Lung microvascular endothelial cell (primary cell): ENCODE data around the gene CALR. TPM values are rescaled to one million over a fixed set of nuclear protein-coding genes. Genes with fewer than 3 reads are reported as not detected.
"Not testable (repeated sequence)": the region's sequence is repeated elsewhere in the genome, so short reads cannot be mapped to it uniquely, and the experiment has no call there.

Source experiments
- DNase-seq, 2 donors: peaks; one replicate each; pipeline versions ENCODE4 v3.0.0 to v3.0.0-alpha.2; 2010; ENCODE audit warnings: low read depth in 2 of 2
- total RNA-seq: library from RNA; depleted of rRNA; stranded (reverse); fragments of >200 nt; gene quantifications from 2 replicates; pipeline ENCODE4 v1.2.1, GENCODE V29; 2014

CALR gene
- total RNA-seq, 1 donor from 2014 or later = 1,340 TPM

GRCh38 chr19:12952488-12953137, 14.2 kb downstream of the CALR start:
- DNase-seq = peak; percentile 88 to 90

DNA sequence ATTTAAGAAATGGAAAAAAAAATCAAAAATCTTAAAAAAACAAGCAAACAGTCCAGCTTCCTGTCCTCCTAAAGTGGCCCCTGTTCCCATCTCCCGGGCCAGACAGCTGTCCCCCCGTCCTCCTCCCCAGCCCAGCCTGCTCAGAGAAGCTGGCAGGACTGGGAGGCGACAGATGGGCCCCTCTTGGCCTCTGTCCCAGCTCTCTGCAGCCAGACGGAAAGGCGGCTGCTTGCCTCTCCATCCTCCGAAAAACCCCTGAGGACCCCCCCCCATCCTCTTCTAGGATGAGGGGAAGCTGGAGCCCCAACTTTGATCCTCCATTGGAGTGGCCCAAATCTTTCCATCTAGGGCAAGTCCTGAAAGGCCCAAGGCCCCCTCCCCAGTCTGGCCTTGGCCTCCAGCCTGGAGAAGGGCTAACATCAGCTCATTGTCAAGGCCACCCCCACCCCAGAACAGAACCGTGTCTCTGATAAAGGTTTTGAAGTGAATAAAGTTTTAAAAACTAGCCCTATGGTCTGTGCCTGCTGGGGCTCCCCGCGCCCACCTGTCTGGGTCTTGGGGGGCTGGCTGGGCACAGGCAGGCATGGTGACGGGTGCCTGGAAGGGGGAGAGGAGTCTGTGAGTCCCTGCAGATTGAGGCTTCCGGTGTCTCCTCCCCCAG, 14.9 kb downstream of the CALR start:
- peak in 1 of 2 donors; percentile 61 for DNase-seq

DNA sequence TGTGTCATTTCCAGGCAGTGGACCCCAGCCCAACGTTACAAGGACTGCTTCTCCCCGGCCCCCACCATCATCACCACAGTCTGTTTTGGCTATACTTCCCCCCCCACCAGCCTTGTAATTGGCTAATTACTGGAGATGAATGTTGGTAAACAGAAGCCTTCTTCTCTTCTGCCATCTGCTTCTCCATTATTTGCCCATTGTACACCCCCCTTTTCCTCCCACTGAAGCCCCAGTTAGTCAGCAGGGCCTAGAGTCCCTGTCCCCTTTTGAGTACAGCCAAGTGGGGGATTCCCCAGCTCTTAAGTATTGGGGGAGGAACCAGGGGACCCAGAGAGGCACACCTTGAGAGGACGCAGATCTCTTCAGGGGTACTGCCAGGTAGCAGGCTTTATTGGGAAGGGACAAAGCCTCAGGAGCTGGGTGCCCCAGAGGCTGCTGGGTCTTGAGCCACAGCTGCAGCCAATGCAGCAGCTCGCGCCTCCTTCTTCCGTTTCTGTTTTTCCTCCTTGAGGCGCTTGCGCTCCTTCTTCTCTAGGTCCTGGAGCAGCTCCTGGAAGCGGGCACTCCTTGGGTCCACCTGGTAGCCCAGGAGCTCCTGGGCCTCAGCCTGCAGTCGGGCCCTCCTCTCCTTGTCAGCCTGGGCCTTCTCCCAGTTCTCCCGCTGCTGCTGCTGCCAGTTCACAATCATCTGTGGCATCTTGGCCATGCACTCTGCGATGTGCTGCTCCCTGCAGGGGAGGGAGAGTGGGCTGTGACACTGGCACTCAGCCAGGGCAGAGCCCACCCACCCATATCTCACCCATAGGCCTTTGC, 15.6 kb downstream of the CALR start:
- no peak for DNase-seq

DNA sequence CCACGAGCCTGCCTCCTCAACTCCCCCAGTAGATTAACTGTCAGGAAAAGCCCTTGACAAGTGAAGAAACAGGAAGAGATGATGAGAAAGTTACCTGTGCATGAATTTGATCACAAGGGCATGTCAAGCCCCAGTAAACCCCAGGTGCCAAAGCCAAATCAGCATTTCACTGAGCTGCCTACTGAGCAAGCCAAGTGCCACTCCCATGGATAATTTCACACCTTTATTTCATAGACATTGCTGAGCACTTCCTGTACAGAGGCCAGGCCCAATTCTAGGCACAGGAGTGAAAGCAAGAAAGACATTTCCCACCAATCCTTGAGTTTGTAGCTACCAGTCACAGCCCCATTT, 16.2 kb downstream of the CALR start:
- DNase-seq = no peak

DNA sequence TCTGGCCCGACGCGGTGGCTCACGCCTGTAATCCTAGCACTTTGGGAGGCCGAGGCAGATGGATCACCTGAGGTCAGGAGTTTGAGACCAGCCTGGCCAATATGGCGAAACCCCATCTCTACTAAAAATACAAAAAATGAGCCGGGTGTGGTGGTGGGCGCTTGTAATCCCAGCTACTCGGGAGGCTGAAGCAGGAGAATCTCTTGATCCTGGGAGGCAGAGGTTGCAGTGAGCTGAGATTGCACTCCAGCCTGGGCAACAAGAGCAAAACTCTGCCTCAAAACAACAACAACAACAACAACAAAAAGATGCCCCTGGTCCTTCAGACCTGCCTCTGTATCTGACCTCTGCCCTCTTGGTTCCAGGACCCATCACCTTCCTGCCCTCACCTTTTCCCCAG, 17.2 kb downstream of the CALR start:
- DNase-seq = not testable (repeated sequence)

GRCh38 chr19:12955996-12956395, 17.6 kb downstream of the CALR start:
- DNase-seq = no peak

DNA sequence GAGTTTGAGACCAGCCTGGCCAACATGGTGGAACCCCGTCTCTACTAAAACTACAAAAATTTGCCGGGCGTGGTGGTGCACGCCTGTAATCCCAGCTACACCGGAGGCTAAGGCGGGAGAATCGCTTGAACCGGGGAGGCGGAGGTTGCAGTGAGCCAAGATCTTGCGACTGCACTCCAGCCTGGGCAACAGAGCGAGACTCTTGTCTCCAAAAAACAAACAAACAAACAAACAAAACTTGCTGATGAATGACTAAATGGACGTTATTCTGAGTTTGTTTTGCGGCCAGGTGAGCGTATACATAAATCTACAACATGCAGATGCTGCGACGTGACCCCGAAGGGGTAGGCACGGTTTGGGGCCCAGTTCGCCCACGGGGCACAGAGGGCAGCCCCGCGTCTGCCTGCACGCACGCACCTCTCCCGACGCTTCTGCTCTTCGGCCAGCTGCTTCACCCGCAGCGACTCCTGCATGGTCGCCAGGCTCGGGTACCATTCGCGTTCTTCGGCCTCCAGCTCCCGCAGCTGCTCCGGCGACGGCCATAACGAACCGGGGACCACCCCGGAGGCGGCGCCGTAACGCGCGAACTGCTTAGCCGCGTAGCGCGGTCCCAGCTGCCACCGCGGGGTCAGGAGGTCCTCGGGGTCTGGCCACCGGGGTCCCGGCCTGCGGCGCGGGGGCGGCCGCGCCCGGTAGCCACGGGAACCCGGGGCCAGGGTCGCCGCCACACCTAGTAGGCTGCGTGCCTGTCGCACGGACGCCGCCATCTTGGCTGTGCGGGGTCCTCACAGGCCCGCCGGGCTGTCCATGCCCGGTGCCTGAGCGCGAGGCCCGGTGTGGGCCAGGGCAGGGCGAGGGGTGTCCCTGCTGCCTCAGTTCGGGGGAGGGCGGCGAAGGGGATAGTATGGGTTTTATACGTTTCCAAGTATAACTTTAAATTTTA, 18.3 kb downstream of the CALR start, which contains the start of gene GADD45GIP1:
TSS of gene GADD45GIP1 (minus strand) at position 778 of the 943 bp plus-strand sequence. CDS start at position 767, 11 bp downstream.
- DNase-seq = peak; percentile 76 to 86

DNA sequence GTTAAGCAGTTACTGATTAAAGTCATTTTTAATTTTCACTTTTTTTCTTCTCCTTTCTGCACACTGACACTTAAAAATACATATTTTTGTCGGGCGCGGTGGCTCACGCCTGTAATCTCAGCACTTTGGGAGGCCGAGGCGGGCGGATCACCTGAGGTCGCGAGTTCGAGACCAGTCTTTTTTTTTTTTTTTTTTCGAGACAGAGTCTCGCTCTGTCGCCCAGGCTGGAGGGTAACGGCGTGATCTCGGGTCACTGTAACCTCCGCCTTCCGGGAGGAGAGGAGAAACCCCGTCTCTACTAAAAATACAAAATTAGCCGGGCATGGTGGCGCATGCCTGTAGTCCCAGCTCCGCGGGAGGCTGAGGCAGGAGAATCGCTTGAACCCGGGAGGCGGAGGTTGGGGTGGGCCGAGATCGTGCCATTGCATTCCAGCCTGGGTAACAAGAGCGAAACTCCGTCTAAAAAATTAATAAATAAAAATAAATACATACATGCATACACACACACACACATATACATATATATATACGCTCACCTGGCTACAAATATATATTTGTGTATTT, 19.1 kb downstream of the CALR start:
- DNase-seq = not testable (repeated sequence)

GRCh38 chr19:12959481-12959880, 21.1 kb downstream of the CALR start:
- DNase-seq = no peak

DNA sequence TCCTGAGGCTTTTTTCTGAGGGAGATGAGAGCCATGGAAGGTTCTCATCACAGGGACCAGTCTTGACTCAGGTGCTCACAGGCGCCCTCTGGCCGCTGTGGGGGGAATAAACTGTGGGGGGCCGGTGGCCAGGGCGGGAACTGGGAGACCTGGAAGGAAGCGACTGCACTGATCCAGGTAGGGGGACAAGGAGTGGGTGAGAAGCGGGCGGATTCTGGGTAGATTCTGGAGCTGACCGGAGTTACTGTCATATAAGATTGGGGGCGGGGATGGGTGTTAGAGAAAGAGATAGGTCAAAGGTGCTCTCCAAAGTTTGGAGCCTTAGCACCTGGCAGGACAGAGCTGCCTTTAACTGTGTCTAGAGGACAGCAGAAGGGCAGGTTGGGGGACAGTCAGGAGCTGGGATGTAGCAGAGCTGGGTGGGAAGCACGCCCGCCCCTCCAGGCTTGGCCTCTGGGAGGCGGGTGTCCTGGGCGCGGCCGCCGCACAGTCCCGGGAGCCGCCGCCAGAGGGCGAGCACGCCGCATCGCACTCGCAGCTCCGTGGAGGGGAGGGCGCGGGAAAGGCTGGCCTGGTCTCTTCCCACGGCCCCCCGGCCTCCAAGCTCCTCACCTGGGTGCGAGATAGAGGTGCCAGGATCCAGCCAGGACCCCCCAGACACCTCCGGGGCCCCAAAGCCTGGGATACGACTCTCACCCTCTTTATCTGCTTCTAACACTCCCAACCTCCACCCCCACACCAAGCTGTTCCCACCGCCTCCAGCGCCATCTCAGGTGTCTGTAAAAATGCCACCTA, 26.8 kb downstream of the CALR start:
- DNase-seq = peak; percentile 75 to 89

GRCh38 chr19:12965812-12966135, 27.4 kb downstream of the CALR start:
- DNase-seq = no peak

DNA sequence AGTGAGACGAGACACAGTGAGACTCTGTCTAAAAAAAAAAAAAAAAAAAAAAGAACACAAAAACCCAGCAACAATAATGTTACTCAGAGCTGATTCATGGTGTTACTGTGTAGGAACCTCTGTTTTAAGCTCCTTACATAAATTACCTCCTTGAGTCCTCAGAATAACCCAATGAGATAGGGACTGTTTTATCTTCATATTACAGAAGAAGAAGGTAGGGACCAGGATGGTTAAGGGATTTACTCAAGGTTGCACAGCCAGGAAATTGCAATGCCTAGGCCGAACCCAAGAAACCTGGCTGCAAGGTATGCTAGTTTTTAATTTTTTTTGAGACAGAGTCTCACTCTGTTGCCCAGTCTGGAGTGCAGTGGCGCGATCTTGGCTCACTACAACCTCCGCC, 29.5 kb downstream of the CALR start:
- DNase-seq = no peak

DNA sequence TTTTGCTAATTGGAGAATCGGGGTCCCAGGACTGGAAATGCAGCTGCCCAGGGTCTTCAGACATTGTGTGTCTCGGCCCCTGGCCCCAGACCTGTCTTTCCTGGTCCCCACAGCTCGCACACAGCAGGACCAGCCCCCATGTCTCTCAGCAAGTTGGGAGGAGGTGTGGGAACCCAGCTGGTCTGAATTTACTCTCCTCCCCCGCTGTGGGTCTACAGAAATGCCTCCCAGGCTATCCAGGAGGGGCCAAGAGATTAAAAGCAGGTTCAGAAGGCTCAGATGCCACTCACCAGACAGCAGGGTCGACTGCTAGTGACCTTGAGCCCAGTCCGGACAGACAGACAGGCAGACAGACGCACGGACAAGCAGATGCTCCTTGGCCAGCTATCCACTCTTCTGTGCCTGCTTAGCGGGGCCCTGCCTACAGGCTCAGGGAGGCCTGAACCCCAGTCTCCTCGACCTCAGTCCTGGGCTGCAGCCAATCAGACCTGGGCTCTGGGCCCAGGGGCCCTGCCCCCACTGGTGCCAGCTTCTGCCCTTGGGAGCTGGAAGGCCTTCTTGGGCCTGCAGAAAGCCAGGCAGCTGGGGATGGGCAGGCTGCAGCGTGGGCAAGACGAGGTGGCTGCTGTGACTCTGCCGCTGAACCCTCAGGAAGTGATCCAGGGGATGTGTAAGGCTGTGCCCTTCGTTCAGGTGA, 31.0 kb downstream of the CALR start, which contains the start of gene DAND5:
TSS of gene DAND5 (plus strand) at position 285 of the 697 bp plus-strand sequence. CDS start at position 370, 85 bp downstream.
- DNase-seq = no peak

DNA sequence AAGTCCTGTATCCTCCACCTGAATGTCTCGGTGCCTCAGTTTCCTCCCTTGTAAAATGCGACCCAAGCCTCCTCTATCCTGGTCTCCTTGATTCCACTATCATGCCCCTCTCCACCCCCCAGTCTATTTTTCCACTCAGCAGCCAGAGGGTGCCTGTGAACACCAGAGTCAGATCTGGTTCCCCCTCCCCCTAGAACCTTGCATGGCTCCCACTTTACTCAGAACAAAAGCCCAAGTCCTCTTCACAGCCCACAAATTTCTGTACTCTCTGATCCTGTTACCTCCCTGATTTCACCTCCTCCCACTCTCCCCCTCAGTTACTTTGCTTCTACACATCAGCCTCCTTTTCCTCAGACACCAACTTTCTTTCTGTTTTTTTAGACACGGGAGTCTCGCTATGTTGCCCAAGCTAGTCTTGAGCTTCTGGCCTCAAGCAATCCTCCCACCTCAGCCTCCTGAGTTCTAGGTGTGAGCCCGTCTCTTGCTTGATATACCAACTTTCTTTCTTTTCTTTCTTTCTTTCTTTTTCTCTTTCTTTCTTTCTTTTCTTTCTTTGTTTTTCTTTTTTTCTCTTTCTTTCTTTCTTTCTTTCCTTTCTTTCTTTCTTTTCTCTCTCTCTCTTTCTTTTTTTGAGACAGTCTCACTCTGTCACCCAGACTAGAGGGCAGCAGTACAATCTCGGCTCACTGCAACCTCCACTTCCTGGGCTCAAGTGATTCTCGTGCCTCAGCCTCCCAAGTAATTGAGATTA, 31.8 kb downstream of the CALR start:
- DNase-seq = no peak

- no peak for DNase-seq
Measured at GRCh38 chr19:12973236-12973635, 34.8 kb downstream of the CALR start.

DNA sequence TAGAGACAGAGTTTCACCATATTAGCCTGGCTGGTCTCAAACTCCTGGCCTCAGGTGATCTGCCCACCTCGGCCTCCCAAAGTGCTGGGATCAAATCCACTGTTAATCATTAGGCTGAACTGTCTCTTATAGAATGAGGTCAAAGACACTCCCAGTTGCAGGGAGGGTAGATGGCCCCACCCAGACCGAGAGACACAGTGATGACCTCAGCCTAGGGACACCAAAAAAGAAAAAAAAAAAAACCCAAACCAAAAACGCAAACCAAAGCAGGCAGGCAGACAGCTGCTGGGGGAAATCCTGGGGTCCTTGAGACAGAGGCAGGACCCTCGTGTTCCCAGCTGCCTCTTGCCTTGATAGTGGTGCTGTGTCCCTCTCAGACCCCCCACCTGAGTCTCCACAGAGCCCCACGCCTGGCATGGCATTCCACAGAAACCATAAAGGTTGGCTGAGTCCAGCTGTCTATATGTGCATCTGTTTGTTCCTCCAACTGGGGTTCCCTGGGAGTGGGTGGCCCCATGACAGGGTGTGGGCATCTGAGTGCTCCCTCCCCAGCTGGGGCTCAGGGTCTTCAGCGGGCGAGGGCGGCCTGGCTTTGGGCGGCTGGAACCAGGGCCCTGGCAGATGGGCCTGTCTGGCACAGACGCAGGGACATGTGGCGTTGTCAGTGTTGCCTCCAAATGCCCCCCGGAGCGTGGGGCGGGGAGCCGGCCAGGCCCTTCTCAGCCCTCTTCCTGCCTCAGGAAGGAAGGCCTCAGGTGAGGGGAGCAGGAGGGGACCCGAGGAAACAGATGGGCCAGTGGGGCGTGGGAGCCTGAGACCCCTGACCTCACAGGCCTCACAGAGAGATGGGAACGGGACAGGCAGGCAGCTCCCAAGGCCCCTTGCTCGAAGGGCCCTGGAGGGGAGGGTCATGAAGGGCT, 36.2 kb downstream of the CALR start:
- DNase-seq = peak in 1 of 2 donors; percentile 97

GRCh38 chr19:12975221-12975741, 36.9 kb downstream of the CALR start:
- DNase-seq = no peak
